Tibial artery (tissue), 4 donors: ENCODE measurements around the gene DND1.
"Not testable (repeated sequence)": the region's sequence is repeated elsewhere in the genome, so short reads cannot be mapped to it uniquely, and the experiment has no call there.

ENCODE experiments used
- DNase-seq, 2 donors: peaks; one replicate each; pipeline ENCODE4 v3.0.0-alpha.2; 2019
- H3K27ac ChIP-seq, 2 donors: fragments of 200-600 bp; sonication (generic) in 1 of 2; 1 replicate in 1 of 2; 2 replicates in 1 of 2; pipeline ENCODE4 v1.5.1; 2018 to 2019; ENCODE audit warnings: mild to moderate bottlenecking in 1 of 2
- H3K27me3 ChIP-seq, 2 donors: fragments of 200-600 bp; sonication (generic) in 1 of 2; one replicate each; pipeline versions ENCODE4 v1.5.1 to v1.6.0; 2016 to 2019
- H3K36me3 ChIP-seq, 3 donors: fragments of 200-600 bp; sonication (generic) in 2 of 3; one replicate each; pipeline ENCODE4 v1.5.1; 2016 to 2019; ENCODE audit warnings: mild to moderate bottlenecking in 2 of 3
- H3K4me1 ChIP-seq, 4 donors: fragments of 200-600 bp; sonication (generic) in 2 of 4; 1 replicate in 3 of 4; 2 replicates in 1 of 4; pipeline ENCODE4 v1.5.1; 2016 to 2019
- H3K4me3 ChIP-seq, 2 donors: fragments of 200-600 bp; sonication (generic) in 1 of 2; 1 replicate in 1 of 2; 2 replicates in 1 of 2; pipeline ENCODE4 v1.5.1; 2018 to 2019; ENCODE audit warnings: mild to moderate bottlenecking in 2 of 2
- H3K9me3 ChIP-seq, 3 donors: fragments of 200-600 bp; sonication (generic) in 1 of 3; one replicate each; pipeline ENCODE4 v1.5.1; 2016 to 2019
- CTCF ChIP-seq, 2 experiments: fragments of 200-600 bp in 1 of 2; fragments of 450-650 bp in 1 of 2; IDR thresholded peaks; one replicate each; pipeline ENCODE4 v1.5.1; 2017 to 2019; ENCODE audit warnings: antibody characterized with exemption in 2 of 2, mild to moderate bottlenecking in 1 of 2, moderate library complexity in 1 of 2
- intact Hi-C: fragments of 100-400 bp; cut with DNase I; formaldehyde crosslinking; loops from one replicate; pipeline ENCODE4 v1.15.0; 2023; ENCODE audit warnings: low total_unique reads

DND1 gene

GRCh38 chr5:140674629-140675028 lies 1.3 kb upstream of the DND1 start:
- no peak overlapping the region for H3K27ac ChIP-seq
- H3K4me1 ChIP-seq: peaks cover 0 to 6% (median 0%) of the 10 kb centered on the region in 4 donors
- no peak overlapping the region for H3K4me3 ChIP-seq
- no peak for DNase-seq
- H3K9me3 ChIP-seq: no peaks in the 10 kb centered on the region
- H3K36me3 ChIP-seq: peaks cover 52 to 97% (median 67%) of the 10 kb centered on the region in 3 donors
- H3K27me3 ChIP-seq: no peaks in the 10 kb centered on the region
- no peak for TF ChIP-seq CTCF (IDR thresholded peaks at IDR 0.05)
- intact Hi-C loops: no loop called here

GRCh38 chr5:140674211-140674610 lies 835 bp upstream of the DND1 start:
- Histone ChIP-seq H3K4me3 (no peak overlapping the region), H3K36me3 (peaks cover 52 to 97% (median 67%) of the 10 kb centered on the region in 3 donors), H3K4me1 (peaks cover 0 to 6% (median 0%) of the 10 kb centered on the region in 4 donors), H3K27me3 (no peaks in the 10 kb centered on the region), H3K27ac (no peak overlapping the region), H3K9me3 (no peaks in the 10 kb centered on the region)
- TF ChIP-seq CTCF (IDR thresholded peaks at IDR 0.05): no peak
- DNase-seq: no peak
- intact Hi-C loops: no loop called here

- no peaks in the 10 kb centered on the region for H3K9me3 ChIP-seq
- TF ChIP-seq CTCF (IDR thresholded peaks at IDR 0.05): no peak
- no peak for DNase-seq
- peak overlapping the region in 1 of 2 donors; percentile 13 for H3K4me3 ChIP-seq
- intact Hi-C loops: no loop called here
- H3K27ac ChIP-seq: no peak overlapping the region
- no peaks in the 10 kb centered on the region for H3K27me3 ChIP-seq
- peaks cover 0 to 6% (median under 1%) of the 10 kb centered on the region in 4 donors for H3K4me1 ChIP-seq
- H3K36me3 ChIP-seq: peaks cover 46 to 97% (median 73%) of the 10 kb centered on the region in 3 donors
Measured at GRCh38 chr5:140672455-140673186, 755 bp downstream of the DND1 start.

GRCh38 chr5:140671472-140672125 lies 1.8 kb downstream of the DND1 start:
- Histone ChIP-seq H3K27ac (no peak overlapping the region), H3K4me3 (no peak overlapping the region), H3K9me3 (no peaks in the 10 kb centered on the region), H3K4me1 (peaks cover 0 to 8% (median 4%) of the 10 kb centered on the region in 4 donors), H3K27me3 (no peaks in the 10 kb centered on the region), H3K36me3 (peaks cover 36 to 91% (median 63%) of the 10 kb centered on the region in 3 donors)
- intact Hi-C loops: no loop called here
- TF ChIP-seq CTCF (IDR thresholded peaks at IDR 0.05): no peak
- no peak for DNase-seq

- H3K27me3 ChIP-seq, H3K4me3 ChIP-seq, intact Hi-C loops, H3K27ac ChIP-seq, DNase-seq, H3K9me3 ChIP-seq: not testable (repeated sequence)
- Histone ChIP-seq H3K36me3 (peaks cover 30 to 86% (median 57%) of the 10 kb centered on the region in 3 donors), H3K4me1 (peaks cover 0 to 14% (median 9%) of the 10 kb centered on the region in 4 donors)
Measured at GRCh38 chr5:140671035-140671434, 2.3 kb downstream of the DND1 start.
